NB4 (cell line): ENCODE results near the gene CRACR2B.
A peak's percentile ranks its signal among the peaks of the same experiment; 100 is the strongest.

Experiments used
- CTCF ChIP-seq: IDR thresholded peaks from one replicate; pipeline ENCODE4 v1.5.1; 2012; ENCODE audit warnings: low read depth, low read length
- POLR2A ChIP-seq: IDR thresholded peaks from 2 replicates; pipeline ENCODE4 v1.6.1; 2011; ENCODE audit warnings: mild to moderate bottlenecking; ENCODE audit not compliant: insufficient read length; ENCODE audit errors: extremely low read depth

- peak; percentile 5 for TF ChIP-seq POLR2A
- no peak for TF ChIP-seq CTCF
These were observed 10.2 kb downstream of the CRACR2B start for GRCh38 chr11:837990-838307.
